Measurements from ENCODE around the gene CCDC34. TPM values are rescaled to one million over a fixed set of nuclear protein-coding genes. Genes with fewer than 3 reads are reported as not detected.

Gene CCDC34
- total and polyA plus RNA-seq, 2 of the 4 experiments (the other 2 are of a cell fraction), result 2.5 to 4.5 TPM

DNA sequence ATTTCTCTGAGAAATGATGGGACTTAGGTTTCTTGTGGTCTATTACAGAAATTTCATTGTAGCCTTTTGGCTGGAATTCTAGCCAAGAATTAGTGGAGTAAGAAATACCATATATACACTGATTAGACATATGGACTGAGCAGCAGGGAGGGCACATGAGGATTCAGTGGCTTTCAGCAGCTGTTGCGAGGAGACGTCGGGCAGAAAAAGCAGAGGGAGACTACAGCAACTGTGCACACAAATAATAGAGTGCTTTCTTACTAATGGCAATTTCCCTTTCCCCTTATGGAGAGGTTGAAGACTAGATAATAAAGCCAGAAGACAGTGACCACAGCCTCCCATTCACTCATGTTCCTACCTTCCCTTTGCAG is 35.4 kb upstream of the CCDC34 start:
- Histone ChIP-seq H3K4me2 (ENCODE audit: low read depth, low read length) (no peak overlapping the region), H3K27ac (ENCODE audit: insufficient read depth, low read length) (no peak overlapping the region), H4K20me1 (ENCODE audit: insufficient read depth, low read length) (peaks cover 3% of the 10 kb centered on the region; the same call in 1 of the 2 replicates), H2BK20ac (ENCODE audit: low read depth, low read length) (no peak overlapping the region), H3K56ac (ENCODE audit: extremely low read depth, insufficient read depth, low read length) (no peak overlapping the region), H2AK9ac (replicated peaks; ENCODE audit: low read depth, low read length, poor library complexity) (no peak overlapping the region), H3K14ac (replicated peaks; ENCODE audit: low read depth, low read length) (no peak overlapping the region), H3K9ac (ENCODE audit: low read depth, low read length) (no peak overlapping the region), H3K23ac (ENCODE audit: low read depth, low read length) (no peak overlapping the region), H2BK120ac (ENCODE audit: low read depth, low read length) (no peak overlapping the region), H4K91ac (ENCODE audit: insufficient read depth, low read depth, low read length) (no peak overlapping the region), H2BK5ac (ENCODE audit: low read depth, low read length, poor library complexity, severe bottlenecking) (no peak overlapping the region), H3K4ac (ENCODE audit: low read depth, low read length) (no peak overlapping the region), H3K9me1 (ENCODE audit: insufficient read depth, low read length) (peaks cover 10% of the 10 kb centered on the region), H2AFZ (replicated peaks; ENCODE audit: low read length, poor library complexity) (no peak overlapping the region), H4K5ac (ENCODE audit: low read depth, low read length) (no peak overlapping the region), H3K36me3 (ENCODE audit: control insufficient read depth, insufficient read depth, low read length) (no peaks in the 10 kb centered on the region), H3K9me3 (ENCODE audit: control insufficient read depth, insufficient read depth, low read length) (no peaks in the 10 kb centered on the region), H3K4me1 (ENCODE audit: control insufficient read depth, insufficient read depth, low read length) (peaks cover 10% of the 10 kb centered on the region), H2BK15ac (ENCODE audit: low read depth, low read length) (no peak overlapping the region), H2AK5ac (ENCODE audit: low read depth, low read length) (no peak overlapping the region), H3K18ac (ENCODE audit: low read depth, low read length) (no peak overlapping the region), H3K27me3 (ENCODE audit: control insufficient read depth, insufficient read depth, low read length) (no peaks in the 10 kb centered on the region), H4K8ac (ENCODE audit: low read depth in 2 of 2, low read length in 2 of 2) (no peak overlapping the region), H3K79me1 (ENCODE audit: low read depth in 1 of 2, low read length in 2 of 2) (peaks cover 0 to 4% of the 10 kb centered on the region in 2 experiments; a peak in 1 of 4 replicates), H3K4me3 (ENCODE audit: insufficient read depth, low read depth, low read length) (no peak overlapping the region)
- DNase-seq (no peak), ATAC-seq (ENCODE audit: low read depth) (no peak)
- ChIA-PET POLR2A (ENCODE audit: unreplicated experiment) (no interaction called here), CTCF (no interaction called here)
- WGBS, 2 experiments (ENCODE audit: extremely low coverage in 2 of 2, insufficient read length in 1 of 2), result no CpG with 5 or more reads among the region's 3 CpGs
- intact Hi-C loops (cut with micrococcal nuclease), result loop anchor here (5.0 to 10.0 kb wide), 3 partner anchors 39 to 424 kb away; partner anchors contain the start of gene LGR4
- dilution Hi-C loops (cut with HindIII; ENCODE audit: low sequenced_read_pairs, unreplicated experiment), result no loop called here
- BruUV-seq (replicated peaks), result no TSS peak
- in situ Hi-C loops (cut with MboI; ENCODE audit: low sequenced_read_pairs), result no loop called here
- no peak for TF ChIP-seq RFX5 (IDR thresholded peaks at IDR 0.05; ENCODE audit: low read depth, low read length)
- TF ChIP-seq, protein P1, sequence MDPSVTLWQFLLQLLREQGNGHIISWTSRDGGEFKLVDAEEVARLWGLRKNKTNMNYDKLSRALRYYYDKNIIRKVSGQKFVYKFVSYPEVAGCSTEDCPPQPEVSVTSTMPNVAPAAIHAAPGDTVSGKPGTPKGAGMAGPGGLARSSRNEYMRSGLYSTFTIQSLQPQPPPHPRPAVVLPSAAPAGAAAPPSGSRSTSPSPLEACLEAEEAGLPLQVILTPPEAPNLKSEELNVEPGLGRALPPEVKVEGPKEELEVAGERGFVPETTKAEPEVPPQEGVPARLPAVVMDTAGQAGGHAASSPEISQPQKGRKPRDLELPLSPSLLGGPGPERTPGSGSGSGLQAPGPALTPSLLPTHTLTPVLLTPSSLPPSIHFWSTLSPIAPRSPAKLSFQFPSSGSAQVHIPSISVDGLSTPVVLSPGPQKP (IDR thresholded peaks at IDR 0.05; ENCODE audit: borderline replicate concordance, low read depth, low read length), result no peak
- TF ChIP-seq NFE2L2 (IDR thresholded peaks at IDR 0.05; ENCODE audit: low read depth, low read length), result no peak
- no peak for TF ChIP-seq BHLHE40 (IDR thresholded peaks at IDR 0.05; ENCODE audit: low read depth, low read length)
- no peak for TF ChIP-seq RAD21 (IDR thresholded peaks at IDR 0.05; ENCODE audit: low read length)
- no peak for TF ChIP-seq MAFK (IDR thresholded peaks at IDR 0.05; ENCODE audit: low read depth, low read length)
- no peak for TF ChIP-seq RCOR1 (IDR thresholded peaks at IDR 0.05; ENCODE audit: insufficient replicate concordance, low read length)
- no peak for TF ChIP-seq FOS (IDR thresholded peaks at IDR 0.05; ENCODE audit: low read depth, low read length)
- TF ChIP-seq, protein P2, sequence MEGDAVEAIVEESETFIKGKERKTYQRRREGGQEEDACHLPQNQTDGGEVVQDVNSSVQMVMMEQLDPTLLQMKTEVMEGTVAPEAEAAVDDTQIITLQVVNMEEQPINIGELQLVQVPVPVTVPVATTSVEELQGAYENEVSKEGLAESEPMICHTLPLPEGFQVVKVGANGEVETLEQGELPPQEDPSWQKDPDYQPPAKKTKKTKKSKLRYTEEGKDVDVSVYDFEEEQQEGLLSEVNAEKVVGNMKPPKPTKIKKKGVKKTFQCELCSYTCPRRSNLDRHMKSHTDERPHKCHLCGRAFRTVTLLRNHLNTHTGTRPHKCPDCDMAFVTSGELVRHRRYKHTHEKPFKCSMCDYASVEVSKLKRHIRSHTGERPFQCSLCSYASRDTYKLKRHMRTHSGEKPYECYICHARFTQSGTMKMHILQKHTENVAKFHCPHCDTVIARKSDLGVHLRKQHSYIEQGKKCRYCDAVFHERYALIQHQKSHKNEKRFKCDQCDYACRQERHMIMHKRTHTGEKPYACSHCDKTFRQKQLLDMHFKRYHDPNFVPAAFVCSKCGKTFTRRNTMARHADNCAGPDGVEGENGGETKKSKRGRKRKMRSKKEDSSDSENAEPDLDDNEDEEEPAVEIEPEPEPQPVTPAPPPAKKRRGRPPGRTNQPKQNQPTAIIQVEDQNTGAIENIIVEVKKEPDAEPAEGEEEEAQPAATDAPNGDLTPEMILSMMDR (conservative IDR thresholded peaks at IDR 0.05; ENCODE audit: low read depth, low read length), result no peak
- no peak for TF ChIP-seq MXI1 (IDR thresholded peaks at IDR 0.05; ENCODE audit: borderline replicate concordance, low read depth, low read length)
- no peak for TF ChIP-seq CHD1 (IDR thresholded peaks at IDR 0.05; ENCODE audit: low read depth, low read length)
- TF ChIP-seq CEBPB (IDR thresholded peaks at IDR 0.05; ENCODE audit: low read depth, low read length), result no peak
- no peak for TF ChIP-seq MAZ (IDR thresholded peaks at IDR 0.05; ENCODE audit: borderline replicate concordance, low read depth, low read length)
- no peak for TF ChIP-seq SMC3 (IDR thresholded peaks at IDR 0.05; ENCODE audit: low read depth, low read length)
- TF ChIP-seq POLR2A (IDR thresholded peaks at IDR 0.05; ENCODE audit: low read depth, low read length), result no peak
- TF ChIP-seq, protein P3, sequence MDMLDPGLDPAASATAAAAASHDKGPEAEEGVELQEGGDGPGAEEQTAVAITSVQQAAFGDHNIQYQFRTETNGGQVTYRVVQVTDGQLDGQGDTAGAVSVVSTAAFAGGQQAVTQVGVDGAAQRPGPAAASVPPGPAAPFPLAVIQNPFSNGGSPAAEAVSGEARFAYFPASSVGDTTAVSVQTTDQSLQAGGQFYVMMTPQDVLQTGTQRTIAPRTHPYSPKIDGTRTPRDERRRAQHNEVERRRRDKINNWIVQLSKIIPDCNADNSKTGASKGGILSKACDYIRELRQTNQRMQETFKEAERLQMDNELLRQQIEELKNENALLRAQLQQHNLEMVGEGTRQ (IDR thresholded peaks at IDR 0.05; ENCODE audit: low read depth, low read length), result no peak

Measured in IMR-90 (cell line).